Sciatic nerve (tissue), 2 donors: ENCODE data around the gene TRABD2B. TPM values are rescaled to one million over a fixed set of nuclear protein-coding genes. Genes with fewer than 3 reads are reported as not detected.

ENCODE experiments used
- ATAC-seq: fragments of 200-7000 bp; cut with Tn5 transposase; one replicate; pipeline ENCODE4 v1.9.1; 2020; ENCODE audit warnings: mild to moderate bottlenecking, moderate library complexity
- DNase-seq: peaks from one replicate; pipeline ENCODE4 v3.0.0-alpha.2; 2020; ENCODE audit warnings: low spot score
- intact Hi-C: fragments of 100-400 bp; cut with DNase I; formaldehyde crosslinking; loops from one replicate; pipeline ENCODE4 v1.14.2; 2022
- total RNA-seq: library from RNA; stranded (reverse); fragmentation: NEBNext Ultra II Directional; extraction: Animal tissue kit (Norgen Biotek cat#: 25700); gene quantifications from one replicate; pipeline ENCODE4 v1.2.1, GENCODE V29; 2021
- donor health status: DM: no; HTN: no; CAD: no.
- donor health status: DM: no; HTN: no; CAD: no.

TRABD2B gene
- total RNA-seq, 1 donor from 2014 or later, result 5.0 TPM

DNA sequence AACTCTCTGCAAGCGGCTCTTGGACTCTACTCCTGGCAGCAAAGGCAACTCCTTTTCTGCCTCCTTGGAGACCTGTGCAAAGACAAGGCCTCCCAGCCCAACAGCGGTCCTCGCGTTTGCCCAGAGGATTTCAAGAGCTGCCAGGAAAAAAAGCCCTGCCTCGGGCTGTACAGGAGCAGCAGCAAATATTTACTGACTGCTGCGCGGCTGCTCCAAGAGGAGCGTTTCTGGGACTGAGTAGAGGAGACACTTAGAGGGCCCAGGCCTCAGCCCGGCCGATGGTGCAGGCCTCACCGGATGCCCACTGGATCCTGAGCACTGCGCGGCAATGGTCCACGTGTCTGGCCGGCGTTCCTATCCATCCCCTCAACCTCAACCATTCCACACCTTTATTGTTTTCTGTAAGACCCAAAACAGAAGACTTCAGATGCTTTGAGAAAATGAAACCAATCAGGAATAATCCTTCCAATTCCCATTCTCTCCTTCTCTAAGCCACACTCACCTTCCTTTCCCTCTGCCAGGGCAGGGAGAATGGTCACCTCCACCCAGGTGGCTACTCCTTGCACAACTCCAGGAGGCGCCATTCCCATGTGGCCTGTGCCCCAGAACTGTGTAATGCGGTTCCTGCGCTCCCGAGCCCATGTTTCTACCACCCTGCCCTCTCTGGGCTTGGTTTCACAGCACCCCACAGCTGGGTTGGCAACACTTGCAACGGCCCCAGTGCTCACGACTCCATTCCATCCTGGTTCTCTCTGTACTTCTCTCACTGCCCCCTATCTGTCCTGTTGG is 215.8 kb downstream of the TRABD2B start:
- DNase-seq (no peak), ATAC-seq (no peak)
- intact Hi-C loops, result no loop called here

DNA sequence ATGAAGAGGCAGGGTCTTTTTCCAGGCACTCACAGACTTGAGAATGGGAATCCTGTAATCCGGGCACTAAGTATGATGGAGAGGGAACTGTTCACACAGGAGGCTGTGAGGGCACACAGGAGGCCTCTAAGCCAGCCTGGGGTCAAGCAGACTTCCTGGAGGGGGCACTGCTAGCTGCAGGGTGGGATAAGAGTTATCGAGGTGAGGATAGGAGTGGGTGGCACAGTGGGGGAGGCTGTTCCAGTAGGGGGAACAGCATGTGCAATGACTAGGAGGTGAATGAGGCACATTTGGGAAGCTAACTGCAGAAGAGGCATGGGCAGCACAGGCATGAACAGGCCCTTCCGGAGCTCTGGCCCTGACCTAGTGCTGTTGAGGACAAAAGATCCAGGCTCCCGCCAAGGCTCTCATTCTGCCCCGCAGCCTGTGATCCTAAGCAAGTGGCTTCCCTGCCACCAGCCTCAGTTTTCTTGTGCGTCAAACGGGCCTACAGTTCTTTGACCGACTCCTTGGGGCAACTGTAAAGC is 216.7 kb downstream of the TRABD2B start:
- no peak for DNase-seq
- intact Hi-C loops, result no loop called here
- no peak for ATAC-seq

DNA sequence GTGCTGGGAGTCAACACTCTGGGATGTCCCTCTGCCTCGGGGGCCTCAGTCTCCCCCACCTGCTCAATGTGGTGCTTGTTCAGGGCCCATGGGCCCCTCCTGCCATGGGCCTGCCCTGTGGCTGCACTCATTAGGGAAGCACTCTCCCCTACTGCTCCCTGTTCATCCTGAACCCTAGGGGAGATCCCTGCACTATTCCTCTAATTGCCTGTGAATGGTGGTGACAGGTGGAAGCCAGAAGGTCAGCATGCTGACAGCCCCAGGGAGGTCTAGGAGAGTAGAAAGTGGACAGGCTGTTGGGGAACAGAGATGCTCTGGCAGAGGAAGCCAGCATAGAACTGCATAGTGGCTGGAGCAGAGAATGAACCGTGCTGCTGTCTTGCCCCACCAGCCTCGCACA is 217.6 kb downstream of the TRABD2B start:
- no peak for ATAC-seq
- intact Hi-C loops, result no loop called here
- DNase-seq, result no peak

DNA sequence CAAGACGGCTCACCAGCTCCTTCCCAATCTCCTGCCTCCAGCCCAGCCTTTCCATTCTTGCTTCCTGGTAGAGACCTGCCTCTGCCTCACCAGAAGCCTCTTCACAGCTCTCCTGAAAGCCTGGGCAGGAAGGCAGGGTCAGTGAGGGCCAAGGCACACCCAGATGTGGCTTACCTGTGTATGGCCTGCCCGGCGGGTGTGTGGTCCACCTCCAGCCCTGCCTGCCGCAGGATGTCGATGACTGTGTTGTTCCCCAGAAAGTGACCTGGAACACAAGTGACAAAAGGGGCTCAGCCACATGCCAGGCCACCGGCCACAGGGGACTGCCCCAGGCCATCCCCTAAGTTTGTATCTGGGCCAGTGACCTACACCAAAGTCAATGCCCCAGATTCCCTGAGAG is 218.9 kb downstream of the TRABD2B start:
- DNase-seq (no peak), ATAC-seq (no peak)
- intact Hi-C loops, result no loop called here

DNA sequence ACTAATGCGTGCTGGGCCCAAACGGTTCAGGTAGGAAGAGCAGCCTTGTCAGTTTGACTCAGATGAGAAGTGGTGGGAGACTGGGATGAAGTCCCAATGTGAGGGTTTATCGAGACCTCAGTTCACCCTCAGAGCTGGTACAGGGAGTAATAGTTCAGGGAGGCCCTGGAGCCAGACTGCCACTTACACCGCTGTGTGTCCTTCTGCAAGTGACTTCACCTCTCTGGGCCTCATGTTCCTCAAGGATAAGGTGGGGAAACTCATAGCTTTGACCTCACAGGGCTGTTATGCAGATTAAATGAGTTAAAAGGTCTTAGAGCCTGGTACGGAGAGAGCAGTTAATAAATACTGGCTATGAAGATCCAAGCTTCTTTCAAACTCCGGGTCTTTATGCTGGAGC is 219.9 kb downstream of the TRABD2B start:
- DNase-seq, result no peak
- no peak for ATAC-seq
- intact Hi-C loops, result no loop called here

DNA sequence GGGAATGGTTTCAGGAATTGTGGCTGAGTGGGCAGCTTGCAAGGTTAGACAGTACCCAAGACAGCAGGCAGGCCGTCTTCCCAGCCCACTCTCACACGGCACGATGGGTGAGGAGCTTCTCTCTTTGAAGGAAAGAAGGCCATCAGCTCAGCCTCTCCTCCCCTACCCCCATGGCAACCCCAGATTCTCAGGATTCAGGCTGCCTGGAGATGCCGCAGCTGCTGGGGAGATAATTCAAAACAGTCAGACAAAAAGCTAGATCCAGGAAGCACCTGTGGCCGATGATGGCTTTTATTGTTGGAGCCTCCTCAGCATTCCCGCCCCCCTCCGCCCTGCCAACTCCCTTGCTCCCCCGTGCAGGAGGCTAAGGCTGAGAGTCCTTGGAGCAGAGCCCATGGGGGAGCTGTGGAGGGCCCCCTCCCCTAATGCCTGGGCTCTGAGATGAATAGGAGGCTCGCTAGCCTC is 220.5 kb downstream of the TRABD2B start:
- no peak for DNase-seq
- no peak for ATAC-seq
- intact Hi-C loops, result no loop called here

DNA sequence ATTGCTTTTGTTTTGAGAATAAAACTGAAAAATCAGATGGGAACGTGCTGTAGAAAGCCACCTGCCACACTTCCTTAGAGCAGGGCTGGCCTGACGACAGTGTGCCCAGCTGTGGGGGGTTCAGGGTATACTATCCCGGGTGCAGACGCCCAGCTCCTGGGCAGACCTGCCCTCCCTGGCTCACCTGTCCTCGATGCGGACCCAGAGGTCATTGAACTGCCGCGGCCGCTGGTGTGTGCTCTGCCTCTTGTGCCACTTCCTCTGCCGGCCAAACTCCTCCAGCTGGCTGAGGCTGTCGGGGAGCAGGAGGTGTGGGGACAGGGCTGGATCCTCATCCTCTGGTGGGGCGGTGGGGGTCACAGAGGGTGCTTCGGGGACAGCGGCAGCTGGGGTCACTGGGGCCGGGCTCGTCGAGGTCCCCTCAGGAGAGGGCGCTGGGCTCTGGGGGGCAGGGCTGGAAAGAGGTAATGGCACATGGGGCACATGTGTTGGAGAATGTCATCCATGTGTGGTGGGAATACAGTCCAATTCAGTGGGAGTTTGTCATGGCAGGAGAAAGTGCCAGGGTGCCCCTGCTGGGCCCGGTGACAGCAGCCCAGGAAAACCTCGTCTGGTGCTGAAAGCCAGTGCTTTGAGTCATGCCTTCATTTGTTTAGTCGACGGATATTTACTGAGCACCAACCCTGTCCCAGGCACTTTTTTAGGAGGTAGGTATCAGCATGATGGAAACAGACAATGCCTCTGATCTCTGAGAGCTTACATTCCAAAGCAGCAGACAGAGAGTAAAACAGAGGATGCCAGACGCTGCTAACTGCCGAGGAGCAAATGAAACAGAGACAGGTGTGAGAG is 222.0 kb downstream of the TRABD2B start:
- intact Hi-C loops, result no loop called here
- no peak for DNase-seq
- ATAC-seq, result no peak

DNA sequence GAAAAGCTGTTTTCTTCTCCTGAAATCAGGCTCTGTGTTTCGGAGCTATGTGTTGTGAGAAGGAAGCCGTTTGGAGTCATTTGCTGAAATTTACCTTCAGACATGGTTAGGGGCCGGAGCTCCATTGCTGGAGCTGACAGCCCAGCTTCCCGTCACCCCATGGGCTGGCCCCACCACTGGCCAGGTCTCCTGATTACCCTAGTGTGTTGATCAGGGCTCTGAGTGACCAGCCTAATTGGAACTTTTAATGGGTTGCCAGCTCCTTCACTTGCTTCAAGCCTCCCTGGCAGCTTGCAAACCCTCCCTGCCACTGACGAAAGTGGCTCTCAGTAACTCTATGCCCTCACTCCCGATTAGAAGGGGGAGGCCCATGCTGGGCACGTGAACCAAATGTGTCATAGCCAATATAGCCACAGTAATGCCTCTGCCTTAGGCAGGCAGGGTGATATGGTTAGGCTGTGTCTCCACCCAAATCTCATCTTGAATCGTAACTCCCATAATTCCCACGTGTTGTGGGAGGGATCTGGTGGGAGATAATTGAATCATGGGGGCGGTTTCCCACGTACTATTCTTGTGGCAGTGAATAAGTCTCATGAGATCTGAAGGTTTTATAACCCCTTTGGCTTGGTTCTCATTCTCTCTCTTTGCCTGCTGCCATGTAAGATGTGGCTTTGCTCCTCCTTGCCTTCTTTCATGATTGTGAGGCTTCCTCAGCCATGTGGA is 224.1 kb downstream of the TRABD2B start:
- no peak for ATAC-seq
- intact Hi-C loops, result no loop called here
- no peak for DNase-seq

DNA sequence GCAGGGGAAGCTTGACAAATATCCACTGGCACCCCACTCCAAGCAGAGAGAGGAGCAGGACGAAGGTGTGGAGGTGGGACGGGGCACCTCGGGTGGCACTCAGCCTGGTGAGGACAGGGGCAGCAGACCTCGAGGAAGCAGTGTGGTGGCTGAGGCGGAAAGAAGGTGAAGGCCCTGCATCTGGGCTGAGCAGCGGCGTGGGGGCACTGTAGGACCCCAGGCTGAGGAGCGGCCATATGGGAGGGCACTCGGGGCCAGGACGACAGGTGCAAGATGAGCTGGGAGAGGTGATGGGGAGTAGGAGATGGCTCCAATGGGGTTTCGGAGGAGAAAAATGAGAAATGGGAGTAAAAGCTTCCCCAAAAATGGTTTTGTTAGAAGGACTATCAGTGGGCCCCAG is 224.9 kb downstream of the TRABD2B start:
- intact Hi-C loops, result no loop called here
- no peak for ATAC-seq
- no peak for DNase-seq

DNA sequence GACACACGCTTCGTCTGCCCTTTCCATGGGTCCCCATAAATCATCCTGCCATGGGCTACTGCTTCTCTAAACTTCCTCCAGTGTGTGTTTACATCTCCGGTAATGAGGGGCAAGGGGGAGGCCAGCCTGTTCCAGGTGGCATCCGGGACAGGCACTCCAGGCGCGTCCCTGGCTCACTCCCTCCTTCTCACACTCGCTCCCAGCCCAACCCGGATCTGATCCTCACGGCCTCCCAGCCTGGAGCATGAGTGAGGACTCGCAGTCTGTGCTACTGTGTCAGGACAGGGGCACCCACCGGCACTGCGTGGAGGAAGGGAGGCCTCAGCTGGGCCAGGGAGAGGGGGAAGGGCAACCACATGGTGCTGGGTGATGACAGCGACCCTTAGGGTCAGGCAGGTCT is 225.4 kb downstream of the TRABD2B start:
- intact Hi-C loops, result no loop called here
- no peak for DNase-seq
- no peak for ATAC-seq

DNA sequence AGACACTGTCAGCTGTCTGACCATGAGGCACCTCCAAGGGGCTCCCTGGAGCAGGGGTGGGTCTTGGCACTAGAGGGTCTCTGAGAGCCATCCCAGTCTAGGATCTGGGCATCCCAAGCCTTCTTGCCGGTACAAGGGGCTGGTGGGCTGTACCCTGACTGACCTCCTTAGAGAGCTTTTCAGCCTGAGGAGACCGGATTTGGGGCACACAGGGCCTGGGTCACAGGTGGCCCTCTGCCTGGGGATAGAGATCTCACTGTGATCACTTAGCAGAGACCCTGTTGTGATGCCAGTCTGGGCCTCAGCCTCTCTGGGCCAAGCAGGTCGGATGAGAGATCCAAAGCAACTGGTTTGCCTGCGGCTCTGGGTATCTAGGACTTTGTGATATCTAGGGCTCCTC is 227.2 kb downstream of the TRABD2B start:
- DNase-seq (no peak), ATAC-seq (no peak)
- intact Hi-C loops, result no loop called here

DNA sequence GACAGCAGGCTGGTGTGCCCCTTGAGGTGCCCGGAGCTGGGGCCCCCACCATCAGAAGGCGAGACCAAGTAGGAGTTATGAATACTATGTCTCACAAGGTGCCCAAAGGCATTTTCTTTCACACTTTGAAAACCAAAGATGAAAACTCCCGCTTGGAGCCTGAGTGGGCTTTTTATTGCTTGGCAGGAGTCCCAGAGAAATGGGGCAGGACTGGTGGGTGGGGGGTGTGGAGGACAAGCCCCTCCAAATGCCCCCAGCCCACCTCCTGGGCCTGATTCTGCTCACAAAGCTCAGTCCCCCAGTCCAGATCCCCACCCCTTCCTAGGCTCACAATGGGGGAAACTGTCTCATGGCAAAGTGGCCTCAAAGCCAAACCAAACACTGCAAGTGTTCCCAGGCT is 227.9 kb downstream of the TRABD2B start:
- DNase-seq (no peak), ATAC-seq (no peak)
- intact Hi-C loops, result no loop called here

DNA sequence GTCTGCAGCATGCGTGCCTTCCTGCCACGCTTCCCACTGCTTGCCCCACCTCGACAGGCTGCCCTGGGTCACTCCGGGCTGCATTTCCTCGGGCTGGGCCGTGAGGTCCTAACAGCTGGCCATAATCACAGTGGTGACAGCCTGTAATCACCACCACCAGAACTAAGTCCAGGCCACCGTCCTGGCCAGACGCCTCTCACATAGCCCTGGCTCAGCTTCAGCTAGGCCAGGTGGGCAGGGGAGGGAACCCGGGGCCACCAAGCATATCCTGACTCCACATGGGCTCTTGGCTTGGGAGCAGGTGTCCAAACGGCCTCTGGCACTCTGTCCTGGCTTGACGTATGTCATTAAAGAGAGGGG is 229.5 kb downstream of the TRABD2B start:
- DNase-seq, result no peak
- intact Hi-C loops, result no loop called here
- no peak for ATAC-seq

DNA sequence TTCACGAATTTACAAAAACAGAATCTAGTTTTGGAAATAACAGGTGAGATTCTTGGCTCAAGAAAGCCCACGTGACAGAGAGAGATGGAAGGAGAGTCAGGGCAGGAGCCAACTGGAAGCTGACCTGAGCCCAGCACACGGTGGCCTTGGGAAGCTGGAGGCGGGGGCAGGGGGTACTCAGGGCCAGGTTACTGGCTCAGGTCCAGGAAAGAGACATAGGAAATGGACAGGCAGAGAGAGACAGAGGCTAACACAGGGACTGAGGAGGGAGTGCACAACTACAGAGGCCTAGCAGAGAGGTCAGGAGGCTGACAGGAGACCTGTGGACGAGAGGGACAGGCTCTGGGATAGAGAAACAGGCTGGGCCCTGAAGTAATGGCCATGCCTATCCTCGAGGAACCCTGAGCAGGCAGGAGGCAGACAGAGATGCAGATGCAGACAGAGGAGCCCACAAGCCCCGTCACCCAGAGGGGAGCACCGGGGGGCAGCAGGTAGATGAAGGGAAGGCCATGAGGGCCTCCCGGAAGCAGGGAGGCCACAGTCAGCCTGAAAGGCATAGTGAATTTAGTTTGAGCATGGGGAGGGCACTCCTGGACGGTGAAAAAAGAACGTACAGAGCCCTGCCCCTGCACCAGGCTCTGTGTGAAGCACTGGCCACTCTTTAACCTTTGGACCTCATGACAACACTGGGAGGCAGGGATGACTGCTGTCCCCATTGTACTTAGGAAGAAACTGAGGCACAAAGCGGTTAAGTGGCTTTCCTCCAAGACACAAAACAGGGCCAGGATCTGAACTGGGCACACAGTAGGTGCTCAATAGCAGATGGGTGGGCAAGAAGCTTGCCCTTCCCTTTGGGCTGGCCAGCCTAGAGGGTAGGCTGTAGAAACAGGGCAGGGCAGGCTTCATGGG is 230.1 kb downstream of the TRABD2B start:
- ATAC-seq (no peak), DNase-seq (no peak)
- intact Hi-C loops, result no loop called here

DNA sequence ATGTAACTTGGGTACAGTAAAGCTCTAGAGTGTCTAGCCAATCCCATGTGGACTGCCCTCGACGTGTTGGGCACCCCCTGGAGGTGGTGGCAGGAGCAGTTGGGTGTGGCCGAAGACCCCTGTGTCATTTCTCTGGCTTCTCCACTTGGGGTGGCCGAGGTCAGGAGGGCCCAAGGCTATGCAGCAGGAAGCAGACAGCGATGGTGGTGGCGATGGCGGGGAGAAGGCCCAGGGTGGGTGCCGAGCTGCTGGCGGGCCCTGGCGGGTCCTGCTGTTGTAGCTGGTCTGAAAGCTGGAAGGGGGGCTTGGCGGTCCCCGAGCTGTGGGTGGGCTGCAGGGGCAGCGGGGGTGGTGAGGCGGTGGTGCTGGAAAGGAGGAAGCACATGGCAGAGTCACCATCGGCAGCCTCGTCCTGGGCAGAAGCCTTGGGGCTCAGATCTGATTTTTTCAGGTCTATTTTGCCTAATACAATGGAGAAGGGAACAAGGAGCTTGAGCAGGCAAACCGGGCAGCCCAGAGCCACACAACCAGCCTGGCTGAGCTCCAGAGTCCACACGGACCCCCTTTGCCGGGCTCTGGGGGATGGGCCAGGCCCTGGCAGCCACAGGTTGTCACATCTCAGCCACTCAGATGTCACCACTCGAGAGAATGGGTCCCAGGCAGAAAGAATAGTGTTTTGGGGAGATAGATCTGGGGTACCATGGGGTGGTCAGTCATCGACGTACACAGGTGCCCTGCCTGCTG is 231.3 kb downstream of the TRABD2B start:
- no peak for ATAC-seq
- DNase-seq, result peak; percentile 49
- intact Hi-C loops, result no loop called here

DNA sequence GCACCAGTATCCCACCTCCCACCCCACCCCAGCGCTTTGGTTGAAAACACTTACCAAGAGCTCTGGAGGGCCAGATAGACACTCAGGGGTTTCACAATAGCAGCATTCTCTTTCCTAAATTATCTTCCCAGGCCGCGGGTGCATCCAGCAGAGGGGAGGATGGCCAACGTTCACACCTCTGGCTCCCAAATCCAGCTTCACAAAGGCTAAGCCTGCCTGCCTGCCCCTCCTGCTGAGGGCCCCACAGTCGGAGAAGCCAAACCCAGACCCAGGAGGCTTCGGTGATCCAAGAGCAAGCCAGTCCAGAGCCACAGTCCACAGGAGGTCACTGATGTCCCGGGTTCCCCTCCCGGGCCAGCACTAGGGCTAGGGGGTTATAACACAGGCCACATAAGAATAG is 231.9 kb downstream of the TRABD2B start:
- peak; percentile 54 for DNase-seq
- intact Hi-C loops, result no loop called here
- ATAC-seq, result no peak

DNA sequence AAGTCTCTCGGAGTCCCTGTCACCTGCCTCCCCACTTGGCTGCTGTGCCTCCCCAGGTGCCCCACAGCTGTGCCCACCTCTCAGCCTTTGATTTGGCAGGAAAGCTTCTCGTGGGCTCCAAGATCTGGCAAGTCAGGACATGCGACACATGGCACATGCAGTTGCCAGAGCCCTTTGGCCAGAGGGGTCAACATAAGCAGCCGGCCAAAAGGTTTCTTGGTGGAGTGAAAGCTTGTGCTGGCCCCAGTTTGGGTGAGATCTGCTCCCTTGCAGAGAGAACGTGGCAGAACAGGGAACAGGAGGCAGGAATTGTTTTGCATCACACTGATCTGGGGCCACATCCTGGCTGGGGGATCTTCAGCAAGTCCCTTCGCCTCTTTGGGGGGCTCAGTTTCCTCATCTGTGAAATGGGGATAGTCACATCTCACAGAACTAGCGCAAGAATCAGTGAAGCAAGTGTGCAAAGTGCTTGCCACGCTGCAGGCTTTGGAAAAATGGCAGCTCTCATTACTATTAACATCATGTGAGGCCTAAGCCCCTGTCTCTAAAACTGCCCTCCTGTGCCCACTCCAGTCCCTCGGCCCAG is 232.6 kb downstream of the TRABD2B start:
- peak; percentile 43 for DNase-seq
- intact Hi-C loops, result no loop called here

More for the DNA sequence above, 232.6 kb downstream of the TRABD2B start:
- no peak for ATAC-seq
